Caco-2 (cell line): ENCODE measurements around the gene MAGED4. TPM values are rescaled to one million over a fixed set of nuclear protein-coding genes. Genes with fewer than 3 reads are reported as not detected.
"Not testable (repeated sequence)": the region's sequence is repeated elsewhere in the genome, so short reads cannot be mapped to it uniquely, and the experiment has no call there.

ENCODE experiments used
- Bru-seq: library from RNA; stranded (reverse); fragments of 400-500 nt; gene quantifications from one replicate; lab custom pipeline; 2021; lab: Mats Ljungman, UMichigan
- BruChase-seq, 2 experiments: library from RNA; stranded (reverse); fragments of 400-500 nt; gene quantifications; one replicate each; lab custom pipeline; 2021; lab: Mats Ljungman, UMichigan
- BruUV-seq: library from RNA; stranded (reverse); fragments of 400-500 nt; replicated peaks from 2 replicates; lab custom pipeline; 2021; lab: Mats Ljungman, UMichigan
- CTCF ChIA-PET: fragments of 300-600 bp; sonication (Branson Sonifier 250); formaldehyde crosslinking; loops from one replicate; lab custom pipeline; 2022; ENCODE audit warnings: antibody characterized with exemption; lab: Charles Lee
- POLR2A ChIA-PET: fragments of 300-600 bp; sonication (Branson Sonifier 250); formaldehyde crosslinking; loops from one replicate; lab custom pipeline; 2022; ENCODE audit warnings: antibody characterized with exemption; lab: Charles Lee
- DNase-seq, 2 experiments: peaks; one replicate each; pipeline versions ENCODE4 v3.0.0 to v3.0.0-alpha.2; 2020 to 2022
- H3K27me3 ChIP-seq: replicated peaks from 2 replicates; pipeline ENCODE4 v1.6.0; 2011; ENCODE audit warnings: low read length; ENCODE audit not compliant: control insufficient read depth, insufficient read depth
- H3K36me3 ChIP-seq: 2 replicates; pipeline ENCODE4 v1.5.1; 2011; ENCODE audit warnings: low read length; ENCODE audit not compliant: control insufficient read depth, insufficient read depth
- H3K4me1 ChIP-seq: fragments of 250-450 bp; sonication (Bioruptor Pico); 2 replicates; pipeline ENCODE4 v1.5.1; 2020; ENCODE audit warnings: mild to moderate bottlenecking
- H3K4me3 ChIP-seq: 2 replicates; pipeline ENCODE4 v1.5.1; 2011; ENCODE audit warnings: low read depth, mild to moderate bottlenecking, control low read depth, low read length
- H3K9me3 ChIP-seq: fragments of 250-450 bp; sonication (Bioruptor Pico); 2 replicates; pipeline ENCODE4 v1.5.1; 2020; ENCODE audit warnings: mild to moderate bottlenecking, moderate library complexity
- H3K27ac Mint-ChIP-seq: one replicate; pipeline ENCODE4 v1.8.0; 2022; ENCODE audit warnings: mixed read lengths; ENCODE audit not compliant: unreplicated experiment
- H3K27me3 Mint-ChIP-seq: one replicate; pipeline ENCODE4 v1.8.0; 2022; ENCODE audit warnings: mixed read lengths; ENCODE audit not compliant: insufficient read depth, unreplicated experiment
- H3K36me3 Mint-ChIP-seq: one replicate; pipeline ENCODE4 v1.8.0; 2022; ENCODE audit warnings: mild to moderate bottlenecking, mixed read lengths; ENCODE audit not compliant: insufficient read depth, unreplicated experiment
- H3K4me1 Mint-ChIP-seq: one replicate; pipeline ENCODE4 v1.8.0; 2022; ENCODE audit warnings: low read depth, mixed read lengths; ENCODE audit not compliant: unreplicated experiment
- H3K4me3 Mint-ChIP-seq: one replicate; pipeline ENCODE4 v1.8.0; 2022; ENCODE audit warnings: mild to moderate bottlenecking, moderate library complexity, mixed read lengths; ENCODE audit not compliant: unreplicated experiment
- H3K9me3 Mint-ChIP-seq: one replicate; pipeline ENCODE4 v1.8.0; 2022; ENCODE audit warnings: mixed read lengths; ENCODE audit not compliant: unreplicated experiment
- CTCF ChIP-seq, 2 experiments: fragments of 200-600 bp in 1 of 2; IDR thresholded peaks; 1 replicate in 1 of 2; 2 replicates in 1 of 2; pipeline versions ENCODE4 v1.5.1 to v1.8.0; 2011 to 2022; ENCODE audit warnings: antibody characterized with exemption in 1 of 2, control low read depth in 1 of 2, inconsistent platforms in 1 of 2, low read depth in 1 of 2, low read length in 1 of 2, mild to moderate bottlenecking in 1 of 2, moderate library complexity in 1 of 2; ENCODE audit not compliant: insufficient read depth in 1 of 2, severe bottlenecking in 1 of 2, unreplicated experiment in 1 of 2
- intact Hi-C: fragments of 100-400 bp; cut with micrococcal nuclease; formaldehyde crosslinking; loops from one replicate; pipeline ENCODE4 v1.10.0; 2022; ENCODE audit not compliant: unreplicated experiment
- long read RNA-seq: library from polyadenylated mRNA; stranded (forward); transcript quantifications from one replicate; pipeline ENCODE4 v2.0.0, GENCODE V29; 2022
- total RNA-seq: library from RNA; stranded (reverse); gene quantifications from 2 replicates; pipeline ENCODE4 v1.2.3, GENCODE V29; 2022

MAGED4 gene, protein sequence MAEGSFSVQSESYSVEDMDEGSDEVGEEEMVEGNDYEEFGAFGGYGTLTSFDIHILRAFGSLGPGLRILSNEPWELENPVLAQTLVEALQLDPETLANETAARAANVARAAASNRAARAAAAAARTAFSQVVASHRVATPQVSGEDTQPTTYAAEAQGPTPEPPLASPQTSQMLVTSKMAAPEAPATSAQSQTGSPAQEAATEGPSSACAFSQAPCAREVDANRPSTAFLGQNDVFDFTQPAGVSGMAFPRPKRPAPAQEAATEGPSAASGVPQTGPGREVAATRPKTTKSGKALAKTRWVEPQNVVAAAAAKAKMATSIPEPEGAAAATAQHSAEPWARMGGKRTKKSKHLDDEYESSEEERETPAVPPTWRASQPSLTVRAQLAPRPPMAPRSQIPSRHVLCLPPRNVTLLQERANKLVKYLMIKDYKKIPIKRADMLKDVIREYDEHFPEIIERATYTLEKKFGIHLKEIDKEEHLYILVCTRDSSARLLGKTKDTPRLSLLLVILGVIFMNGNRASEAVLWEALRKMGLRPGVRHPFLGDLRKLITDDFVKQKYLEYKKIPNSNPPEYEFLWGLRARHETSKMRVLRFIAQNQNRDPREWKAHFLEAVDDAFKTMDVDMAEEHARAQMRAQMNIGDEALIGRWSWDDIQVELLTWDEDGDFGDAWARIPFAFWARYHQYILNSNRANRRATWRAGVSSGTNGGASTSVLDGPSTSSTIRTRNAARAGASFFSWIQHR
- total RNA-seq (not detected in 2 replicates), Bru-seq, nascent RNA (not detected), BruChase-seq, experiment 1, labeled RNA remaining after a 2-hour chase (not detected), BruChase-seq, experiment 2, labeled RNA remaining after a 6-hour chase (not detected)
- long read RNA-seq, result 0 reads

- H3K4me1 Mint-ChIP-seq, DNase-seq, H3K4me3 Mint-ChIP-seq, H3K9me3 Mint-ChIP-seq, CTCF ChIA-PET, H3K27me3 ChIP-seq, H3K36me3 ChIP-seq, H3K4me3 ChIP-seq, H3K27me3 Mint-ChIP-seq, intact Hi-C loops, H3K4me1 ChIP-seq, H3K36me3 Mint-ChIP-seq, POLR2A ChIA-PET, H3K27ac Mint-ChIP-seq, BruUV-seq, H3K9me3 ChIP-seq: not testable (repeated sequence)
Measured at GRCh38 chrX:52184440-52185077, at the start of gene MAGED4. MAGED4 (plus strand) TSS chrX:52184888; CDS start chrX:52185923, 1,035 bp downstream.

GRCh38 chrX:52138830-52139544 lies 45.7 kb upstream of the MAGED4 start:
- no peak for DNase-seq
- Mint-ChIP-seq H3K9me3 (no peaks in the 10 kb centered on the region), H3K27ac (no peak overlapping the region), H3K36me3 (no peaks in the 10 kb centered on the region), H3K4me1 (no peaks in the 10 kb centered on the region), H3K27me3 (no peaks in the 10 kb centered on the region), H3K4me3 (no peak overlapping the region)
- Histone ChIP-seq H3K36me3 (no peaks in the 10 kb centered on the region), H3K4me3 (no peak overlapping the region), H3K4me1 (no peaks in the 10 kb centered on the region), H3K27me3 (no peaks in the 10 kb centered on the region), H3K9me3 (no peaks in the 10 kb centered on the region)
- intact Hi-C loops, result no loop called here
- ChIA-PET CTCF (no interaction called here), POLR2A (no interaction called here)
- no peak for TF ChIP-seq CTCF (IDR thresholded peaks at IDR 0.05; ENCODE audit: insufficient read depth in 1 of 2, low read depth in 1 of 2, low read length in 1 of 2, severe bottlenecking in 1 of 2, unreplicated experiment in 1 of 2)
- BruUV-seq, result no TSS peak

- no peaks in the 10 kb centered on the region for H3K9me3 Mint-ChIP-seq
- H3K27me3 Mint-ChIP-seq, result peaks cover under 1% of the 10 kb centered on the region
- no peaks in the 10 kb centered on the region for H3K36me3 Mint-ChIP-seq
- no peaks in the 10 kb centered on the region for H3K4me1 Mint-ChIP-seq
- Histone ChIP-seq H3K9me3 (no peaks in the 10 kb centered on the region), H3K4me3 (no peak overlapping the region), H3K27me3 (no peaks in the 10 kb centered on the region), H3K36me3 (no peaks in the 10 kb centered on the region), H3K4me1 (no peaks in the 10 kb centered on the region)
- DNase-seq, result no peak
- no TSS peak for BruUV-seq
- ChIA-PET CTCF (no interaction called here), POLR2A (no interaction called here)
- intact Hi-C loops, result no loop called here
- H3K27ac Mint-ChIP-seq, result no peak overlapping the region
- no peak overlapping the region for H3K4me3 Mint-ChIP-seq
- TF ChIP-seq CTCF (IDR thresholded peaks at IDR 0.05; ENCODE audit: insufficient read depth in 1 of 2, low read depth in 1 of 2, low read length in 1 of 2, severe bottlenecking in 1 of 2, unreplicated experiment in 1 of 2), result no peak
Measured at GRCh38 chrX:52139545-52139895, 45.2 kb upstream of the MAGED4 start.
